ENCODE data around the gene THBS4. TPM values are rescaled to one million over a fixed set of nuclear protein-coding genes. Genes with fewer than 3 reads are reported as not detected.
A peak's percentile ranks its signal among the peaks of the same experiment; 100 is the strongest.

The THBS4 gene
- total and polyA plus RNA-seq, 4 experiments from 2014 or later = 0.29 to 0.56 (median 0.47) TPM; not detected in 1

DNA sequence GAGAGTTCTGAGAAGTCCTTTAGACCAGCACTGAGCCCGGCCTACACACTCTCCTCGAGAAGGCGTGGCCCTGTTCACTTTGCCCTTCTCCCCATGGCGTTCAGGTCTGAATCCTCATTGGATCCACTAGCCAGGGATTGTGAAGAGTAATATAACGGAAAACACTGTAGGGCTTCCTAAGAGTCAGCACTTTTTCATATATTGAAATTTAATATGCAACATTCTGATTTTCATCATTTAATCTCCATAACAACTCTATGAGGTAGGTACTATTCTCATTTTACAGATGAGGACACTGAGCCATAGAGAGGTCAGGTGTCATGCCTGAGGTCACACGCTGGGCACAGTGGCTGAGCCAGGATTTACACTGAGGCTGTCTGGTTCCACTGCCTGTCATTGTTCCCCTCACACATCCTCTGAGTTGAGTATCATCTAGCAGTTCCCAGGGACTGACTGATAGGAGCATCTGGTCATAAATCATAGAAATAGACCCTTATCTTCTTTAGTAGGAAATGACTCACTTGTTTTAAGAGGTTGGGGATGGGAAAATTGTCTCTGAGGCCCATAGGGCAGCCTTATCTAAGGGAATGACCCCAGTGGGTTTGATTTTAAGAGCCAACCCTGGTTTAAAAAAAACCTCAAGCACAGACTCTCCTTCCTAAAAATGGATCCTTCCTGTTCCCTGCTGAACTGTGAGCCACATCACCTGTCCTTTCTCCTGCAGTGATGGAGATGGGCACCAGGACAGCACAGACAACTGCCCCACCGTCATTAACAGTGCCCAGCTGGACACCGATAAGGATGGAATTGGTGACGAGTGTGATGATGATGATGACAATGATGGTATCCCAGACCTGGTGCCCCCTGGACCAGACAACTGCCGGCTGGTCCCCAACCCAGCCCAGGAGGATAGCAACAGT is 41.2 kb downstream of the THBS4 start:
- CTCF ChIA-PET (ENCODE audit: partially characterized antibody) = interaction anchor here (0.9 kb wide), 1 partner anchor 7 kb away, joined by 3 read pairs; no protein-coding TSS in a partner anchor
- Histone ChIP-seq H3K36me3 (ENCODE audit: insufficient read depth, low read length) (peaks cover 4% of the 10 kb centered on the region), H3K4me3 (ENCODE audit: low read length in 2 of 2) (no peak overlapping the region), H3K4me1 (ENCODE audit: insufficient read depth, low read length) (no peaks in the 10 kb centered on the region), H3K9me3 (ENCODE audit: control insufficient read depth in 1 of 2, low read length in 2 of 2) (no peaks in the 10 kb centered on the region), H3K27me3 (ENCODE audit: insufficient read depth, low read length) (no peaks in the 10 kb centered on the region), H3K27ac (ENCODE audit: low read depth, low read length) (no peak overlapping the region)
- H3K4me1 Mint-ChIP-seq = peaks cover 0 to 1% (median 0%) of the 10 kb centered on the region in 4 donors
- POLR2A ChIA-PET (ENCODE audit: partially characterized antibody) = no interaction called here
- no peak for DNase-seq
- no peak overlapping the region for H3K27ac Mint-ChIP-seq
- intact Hi-C loops (cut with micrococcal nuclease) = no loop called here
- H3K9me3 Mint-ChIP-seq = no peaks in the 10 kb centered on the region
- peaks cover 43% of the 10 kb centered on the region in 2 donors for H3K36me3 Mint-ChIP-seq
- no peaks in the 10 kb centered on the region for H3K27me3 Mint-ChIP-seq
- H3K4me3 Mint-ChIP-seq = no peak overlapping the region

DNA sequence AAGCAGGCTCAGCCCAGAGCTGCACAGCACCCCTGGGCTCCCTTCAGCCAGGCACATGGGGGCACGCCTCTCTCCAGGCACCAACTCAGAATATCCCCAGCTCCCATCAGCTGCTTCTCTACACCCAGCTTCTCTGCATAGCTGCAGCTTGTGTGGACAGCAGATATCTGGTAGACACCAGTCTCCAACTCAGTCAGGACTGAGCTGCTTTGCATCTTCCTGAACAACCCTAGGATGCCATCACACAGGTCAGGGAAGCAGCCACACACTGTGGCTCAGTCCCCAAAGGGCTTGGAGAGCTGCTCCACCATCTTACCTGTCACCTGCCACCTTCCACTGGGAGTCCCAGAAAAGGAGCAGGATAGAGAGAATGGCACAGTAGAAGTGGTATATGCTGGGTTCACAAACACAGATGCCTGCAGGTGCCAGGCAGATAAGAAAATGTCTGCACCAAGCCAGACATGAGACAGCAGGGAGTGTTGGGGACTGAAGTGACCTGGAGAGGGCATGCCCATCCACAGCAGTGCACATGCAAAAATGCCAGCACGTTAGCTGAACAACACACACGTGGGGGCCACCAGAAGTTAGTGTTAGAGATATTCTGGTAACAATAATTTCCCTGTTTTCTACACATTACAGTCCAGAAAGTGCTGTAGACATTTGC is 42.0 kb downstream of the THBS4 start:
- Mint-ChIP-seq H3K36me3 (peaks cover 35 to 41% of the 10 kb centered on the region in 2 donors), H3K4me3 (no peak overlapping the region), H3K27ac (no peak overlapping the region), H3K9me3 (no peaks in the 10 kb centered on the region), H3K27me3 (no peaks in the 10 kb centered on the region), H3K4me1 (peaks cover 0 to 3% (median under 1%) of the 10 kb centered on the region in 4 donors)
- POLR2A ChIA-PET (ENCODE audit: partially characterized antibody) = no interaction called here
- Histone ChIP-seq H3K27ac (ENCODE audit: low read depth, low read length) (no peak overlapping the region), H3K27me3 (ENCODE audit: insufficient read depth, low read length) (no peaks in the 10 kb centered on the region), H3K9me3 (ENCODE audit: control insufficient read depth in 1 of 2, low read length in 2 of 2) (no peaks in the 10 kb centered on the region), H3K4me1 (ENCODE audit: insufficient read depth, low read length) (no peaks in the 10 kb centered on the region), H3K36me3 (ENCODE audit: insufficient read depth, low read length) (peaks cover 4% of the 10 kb centered on the region), H3K4me3 (ENCODE audit: low read length in 2 of 2) (no peak overlapping the region)
- intact Hi-C loops (cut with micrococcal nuclease) = no loop called here
- DNase-seq = no peak
- CTCF ChIA-PET (ENCODE audit: partially characterized antibody) = interaction anchor here (1.3 kb wide), 1 partner anchor 230 kb away, joined by 5 read pairs; no protein-coding TSS in a partner anchor

DNA sequence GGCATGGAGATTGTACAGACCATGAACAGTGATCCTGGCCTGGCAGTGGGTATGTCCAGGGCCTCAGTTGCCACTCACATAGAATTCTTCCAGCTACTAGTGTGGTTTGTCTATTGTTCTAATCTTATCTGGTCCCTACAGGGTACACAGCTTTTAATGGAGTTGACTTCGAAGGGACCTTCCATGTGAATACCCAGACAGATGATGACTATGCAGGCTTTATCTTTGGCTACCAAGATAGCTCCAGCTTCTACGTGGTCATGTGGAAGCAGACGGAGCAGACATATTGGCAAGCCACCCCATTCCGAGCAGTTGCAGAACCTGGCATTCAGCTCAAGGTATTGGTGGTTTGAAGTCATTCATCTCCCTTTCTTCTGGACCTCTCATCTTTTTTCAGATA is 43.8 kb downstream of the THBS4 start:
- intact Hi-C loops (cut with micrococcal nuclease) = no loop called here
- Mint-ChIP-seq H3K9me3 (no peaks in the 10 kb centered on the region), H3K4me1 (peaks cover 5 to 15% (median 7%) of the 10 kb centered on the region in 4 donors), H3K4me3 (no peak overlapping the region), H3K36me3 (peaks cover 33% of the 10 kb centered on the region in 2 donors), H3K27me3 (no peaks in the 10 kb centered on the region), H3K27ac (no peak overlapping the region)
- peaks cover 4% of the 10 kb centered on the region for H3K36me3 ChIP-seq (ENCODE audit: insufficient read depth, low read length)
- peaks cover 11% of the 10 kb centered on the region for H3K4me1 ChIP-seq (ENCODE audit: insufficient read depth, low read length)
- H3K4me3 ChIP-seq (ENCODE audit: low read length in 2 of 2) = no peak overlapping the region
- H3K9me3 ChIP-seq (ENCODE audit: control insufficient read depth in 1 of 2, low read length in 2 of 2) = no peaks in the 10 kb centered on the region
- POLR2A ChIA-PET (ENCODE audit: partially characterized antibody) = no interaction called here
- DNase-seq = no peak
- no peaks in the 10 kb centered on the region for H3K27me3 ChIP-seq (ENCODE audit: insufficient read depth, low read length)
- no peak overlapping the region for H3K27ac ChIP-seq (ENCODE audit: low read depth, low read length)
- CTCF ChIA-PET (ENCODE audit: partially characterized antibody) = interaction anchor here (0.6 to 1.5 kb wide), 4 partner anchors 13 to 701 kb away, joined by 3 to 6 read pairs (median 5); no protein-coding TSS in a partner anchor

DNA sequence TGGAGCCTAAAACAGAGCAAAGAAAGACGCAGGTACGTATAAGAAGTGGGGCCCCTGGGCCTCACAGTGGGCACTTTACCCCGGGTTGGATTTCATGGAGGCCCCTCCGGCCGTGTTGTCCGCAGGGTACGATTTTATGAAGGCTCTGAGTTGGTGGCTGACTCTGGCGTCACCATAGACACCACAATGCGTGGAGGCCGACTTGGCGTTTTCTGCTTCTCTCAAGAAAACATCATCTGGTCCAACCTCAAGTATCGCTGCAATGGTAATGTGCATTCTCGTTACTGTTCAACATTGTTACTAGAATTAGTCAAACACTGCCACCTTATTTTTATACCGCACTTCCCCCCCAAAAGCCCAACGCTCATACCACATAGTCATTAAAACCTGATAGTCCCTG is 47.1 kb downstream of the THBS4 start:
- H3K27me3 ChIP-seq (ENCODE audit: insufficient read depth, low read length) = no peaks in the 10 kb centered on the region
- no peak overlapping the region for H3K27ac ChIP-seq (ENCODE audit: low read depth, low read length)
- H3K9me3 ChIP-seq (ENCODE audit: control insufficient read depth in 1 of 2, low read length in 2 of 2) = no peaks in the 10 kb centered on the region
- peaks cover 5 to 15% (median 7%) of the 10 kb centered on the region in 4 donors for H3K4me1 Mint-ChIP-seq
- H3K27ac Mint-ChIP-seq = peak overlapping the region in 4 of 7 donors; percentile 42 to 72 (median 66)
- peaks cover 11% of the 10 kb centered on the region for H3K4me1 ChIP-seq (ENCODE audit: insufficient read depth, low read length)
- peaks cover 4% of the 10 kb centered on the region for H3K36me3 ChIP-seq (ENCODE audit: insufficient read depth, low read length)
- intact Hi-C loops (cut with micrococcal nuclease) = loop anchor here (2.0 to 10.0 kb wide), 3 partner anchors 225 to 1057 kb away; no protein-coding TSS in a partner anchor
- POLR2A ChIA-PET (ENCODE audit: partially characterized antibody) = no interaction called here
- no peak for DNase-seq
- peak overlapping the region in 2 of 8 donors; percentile 7 to 73 for H3K4me3 Mint-ChIP-seq
- no peaks in the 10 kb centered on the region for H3K9me3 Mint-ChIP-seq
- no peaks in the 10 kb centered on the region for H3K27me3 Mint-ChIP-seq
- H3K4me3 ChIP-seq (ENCODE audit: low read length in 2 of 2) = no peak overlapping the region
- CTCF ChIA-PET (ENCODE audit: partially characterized antibody) = interaction anchor here (1.5 to 3.8 kb wide), 3 partner anchors 9 to 225 kb away, joined by 6 to 51 read pairs (median 29); no protein-coding TSS in a partner anchor
- H3K36me3 Mint-ChIP-seq = peaks cover 25 to 30% of the 10 kb centered on the region in 2 donors

DNA sequence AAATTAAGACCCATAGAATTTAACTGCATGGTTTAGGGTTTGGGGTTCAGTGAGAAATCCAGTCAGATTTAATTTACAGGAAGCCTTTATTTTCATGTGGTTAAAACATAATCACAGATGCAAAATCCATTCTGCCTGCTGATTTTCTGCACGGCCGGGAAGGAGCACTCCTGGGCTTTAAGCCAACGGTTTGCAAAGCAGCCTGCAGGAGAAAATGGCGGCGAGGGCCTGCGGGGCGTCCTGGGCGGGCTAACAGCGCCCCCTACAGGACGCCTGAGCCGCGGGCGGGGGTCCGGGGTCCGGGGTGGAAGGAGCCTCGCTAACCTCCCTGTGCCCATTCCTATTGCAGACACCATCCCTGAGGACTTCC is 47.6 kb downstream of the THBS4 start:
- no peaks in the 10 kb centered on the region for H3K9me3 Mint-ChIP-seq
- Histone ChIP-seq H3K27me3 (ENCODE audit: insufficient read depth, low read length) (no peaks in the 10 kb centered on the region), H3K4me1 (ENCODE audit: insufficient read depth, low read length) (peaks cover 11% of the 10 kb centered on the region), H3K27ac (ENCODE audit: low read depth, low read length) (no peak overlapping the region), H3K9me3 (ENCODE audit: control insufficient read depth in 1 of 2, low read length in 2 of 2) (no peaks in the 10 kb centered on the region), H3K4me3 (ENCODE audit: low read length in 2 of 2) (no peak overlapping the region), H3K36me3 (ENCODE audit: insufficient read depth, low read length) (peaks cover 4% of the 10 kb centered on the region)
- H3K27ac Mint-ChIP-seq = peak overlapping the region in 5 of 7 donors; percentile 16 to 81 (median 51)
- intact Hi-C loops (cut with micrococcal nuclease) = loop anchor here (1.0 to 10.0 kb wide), 6 partner anchors 92 to 1058 kb away; no protein-coding TSS in a partner anchor
- peak overlapping the region in 7 of 8 donors; percentile 73 to 88 (median 85) for H3K4me3 Mint-ChIP-seq
- H3K27me3 Mint-ChIP-seq = no peaks in the 10 kb centered on the region
- POLR2A ChIA-PET (ENCODE audit: partially characterized antibody) = no interaction called here
- H3K36me3 Mint-ChIP-seq = peaks cover 20 to 28% of the 10 kb centered on the region in 2 donors
- DNase-seq = peak in 4 of 5 donors; percentile 44 to 49 (median 48)
- CTCF ChIA-PET (ENCODE audit: partially characterized antibody) = interaction anchor here (0.7 to 3.8 kb wide), 49 partner anchors 7 to 542 kb away, joined by 3 to 51 read pairs (median 4); partner anchors contain the start of genes SERINC5 and SPZ1
- H3K4me1 Mint-ChIP-seq = peaks cover 5 to 15% (median 7%) of the 10 kb centered on the region in 4 donors

DNA sequence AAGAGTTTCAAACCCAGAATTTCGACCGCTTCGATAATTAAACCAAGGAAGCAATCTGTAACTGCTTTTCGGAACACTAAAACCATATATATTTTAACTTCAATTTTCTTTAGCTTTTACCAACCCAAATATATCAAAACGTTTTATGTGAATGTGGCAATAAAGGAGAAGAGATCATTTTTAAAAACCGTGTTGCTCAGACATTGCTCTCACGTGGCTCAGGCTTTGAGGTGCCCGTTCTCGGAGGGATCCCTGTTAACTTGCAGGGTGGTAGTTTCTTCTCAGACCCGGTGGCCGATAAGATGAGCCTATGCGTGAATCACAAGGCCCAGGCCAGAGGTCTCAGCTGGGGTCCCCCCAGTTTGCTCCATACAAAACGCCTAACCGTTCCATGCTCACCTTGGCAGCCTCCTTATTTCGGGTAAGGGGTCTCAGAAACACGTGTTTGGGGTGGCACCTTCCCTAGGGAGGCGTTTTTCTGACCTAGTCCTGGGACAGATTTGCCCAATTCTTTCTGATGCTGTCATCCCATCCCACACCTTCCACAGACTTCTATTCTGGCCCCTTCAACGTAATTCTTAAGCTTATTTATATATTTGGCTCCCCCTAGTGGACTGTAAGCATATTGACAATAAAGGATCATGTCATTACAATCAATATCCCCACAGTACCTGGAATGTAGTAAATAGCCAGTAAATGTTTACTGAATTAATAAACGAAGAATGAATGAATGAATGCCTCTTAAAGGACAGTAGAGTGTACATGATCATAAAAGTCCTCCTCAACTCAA is 48.1 kb downstream of the THBS4 start:
- Histone ChIP-seq H3K36me3 (ENCODE audit: insufficient read depth, low read length) (peaks cover 4% of the 10 kb centered on the region), H3K27me3 (ENCODE audit: insufficient read depth, low read length) (no peaks in the 10 kb centered on the region), H3K4me1 (ENCODE audit: insufficient read depth, low read length) (peaks cover 11% of the 10 kb centered on the region), H3K9me3 (ENCODE audit: control insufficient read depth in 1 of 2, low read length in 2 of 2) (no peaks in the 10 kb centered on the region), H3K27ac (ENCODE audit: low read depth, low read length) (no peak overlapping the region), H3K4me3 (ENCODE audit: low read length in 2 of 2) (peak overlapping the region in 1 of 2 donors; percentile 34)
- Mint-ChIP-seq H3K4me1 (peaks cover 5 to 15% (median 7%) of the 10 kb centered on the region in 4 donors), H3K27ac (peak overlapping the region; percentile 16 to 92 (median 81)), H3K4me3 (peak overlapping the region; percentile 73 to 88 (median 86)), H3K9me3 (no peaks in the 10 kb centered on the region), H3K27me3 (no peaks in the 10 kb centered on the region), H3K36me3 (peaks cover 15 to 22% of the 10 kb centered on the region in 2 donors)
- POLR2A ChIA-PET (ENCODE audit: partially characterized antibody) = interaction anchor here (1.0 to 1.1 kb wide), 3 partner anchors 9 to 173 kb away, joined by 3 to 6 read pairs (median 3); partner anchors contain the start of gene SERINC5
- intact Hi-C loops (cut with micrococcal nuclease) = loop anchor here (1.0 to 10.0 kb wide), 6 partner anchors 93 to 1058 kb away; no protein-coding TSS in a partner anchor
- DNase-seq = peak in 4 of 5 donors; percentile 50 to 58 (median 54)
- CTCF ChIA-PET (ENCODE audit: partially characterized antibody) = interaction anchor here (0.6 to 3.8 kb wide), 67 partner anchors 8 to 1060 kb away, joined by 3 to 51 read pairs (median 4); partner anchors contain the start of genes SERINC5 and SPZ1
